HG03575 (cell line): ENCODE results near the gene USHBP1.

ENCODE experiments used
- ATAC-seq: cut with Tn5 transposase; IDR thresholded peaks from one replicate; pipeline ENCODE4 v1.9.1; 2021; ENCODE audit not compliant: unreplicated experiment, insufficient number of reproducible peaks, low FRiP score; ENCODE audit errors: extremely low read depth

Gene USHBP1

DNA sequence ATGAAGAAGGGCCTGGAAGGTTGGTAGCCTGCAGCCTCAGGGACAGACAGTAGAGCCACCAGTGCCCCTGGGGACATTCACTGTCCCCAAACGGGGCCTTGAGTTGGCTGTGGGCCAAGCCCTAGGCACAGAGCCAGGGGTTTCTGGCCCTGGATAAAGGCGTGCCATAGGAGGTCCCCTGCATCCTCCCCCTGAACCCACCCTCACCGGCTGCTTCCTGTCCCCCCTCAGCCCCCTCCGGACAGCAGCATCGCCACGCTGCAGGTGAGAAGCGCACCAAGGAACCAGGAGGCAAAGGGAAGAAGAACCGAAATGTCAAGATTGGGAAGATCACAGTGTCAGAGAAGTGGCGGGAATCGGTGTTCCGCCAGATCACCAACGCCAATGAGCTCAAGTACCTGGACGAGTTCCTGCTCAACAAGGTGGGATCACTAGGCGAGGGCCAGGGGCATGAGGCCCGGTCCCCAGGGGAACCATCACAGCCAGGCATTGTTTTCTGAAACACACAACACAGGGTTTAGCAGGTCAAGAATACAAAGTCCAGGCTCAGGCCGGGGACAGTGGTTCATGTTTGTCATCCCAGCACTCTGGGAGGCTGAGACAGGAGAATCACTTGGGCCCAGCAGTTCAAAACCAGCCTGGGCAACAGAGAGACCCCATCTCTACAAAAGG lies 64.0 kb downstream of the USHBP1 start:
- ATAC-seq, result no peak
